Stomach (tissue), 9 donors: ENCODE data around the gene SCAMP5. TPM values are rescaled to one million over a fixed set of nuclear protein-coding genes. Genes with fewer than 3 reads are reported as not detected.

Experiments
- DNase-seq, 2 donors: peaks; one replicate each; pipeline versions ENCODE4 v3.0.0 to v3.0.0-alpha.2; 2013 to 2019
- H3K27ac ChIP-seq, 5 donors: fragments of 200-600 bp in 4 of 5; sonication (generic) in 4 of 5; one replicate each; pipeline ENCODE4 v1.5.1; 2013 to 2019; ENCODE audit warnings: mild to moderate bottlenecking in 1 of 5, moderate library complexity in 1 of 5
- H3K27me3 ChIP-seq, 3 donors: fragments of 200-600 bp; sonication (generic); one replicate each; pipeline ENCODE4 v1.5.1; 2017 to 2019; ENCODE audit warnings: mixed run types in 1 of 3
- H3K36me3 ChIP-seq, 4 donors: fragments of 200-600 bp; sonication (generic); 1 replicate in 3 of 4; 2 replicates in 1 of 4; pipeline ENCODE4 v1.5.1; 2016 to 2019
- H3K4me1 ChIP-seq, 4 donors: fragments of 200-600 bp; sonication (generic); one replicate each; pipeline ENCODE4 v1.5.1; 2016 to 2019
- H3K4me3 ChIP-seq, 4 donors: fragments of 200-600 bp; sonication (generic) in 3 of 4; one replicate each; pipeline ENCODE4 v1.5.1; 2016 to 2019; ENCODE audit warnings: mild to moderate bottlenecking in 1 of 4
- H3K9me3 ChIP-seq, 4 donors: fragments of 200-600 bp; sonication (generic); one replicate each; pipeline ENCODE4 v1.5.1; 2016 to 2019
- CTCF ChIP-seq, 7 experiments: fragments of 450-650 bp in 4 of 7; fragments of 200-600 bp in 3 of 7; sonication (generic) in 3 of 7; IDR thresholded peaks; one replicate each; pipeline ENCODE4 v1.5.1; 2016 to 2019; ENCODE audit warnings: antibody characterized with exemption in 7 of 7, control low read depth in 2 of 7, mild to moderate bottlenecking in 1 of 7
- EP300 ChIP-seq: sonication (generic); formaldehyde crosslinking; IDR thresholded peaks from one replicate; pipeline ENCODE4 v1.6.1; 2017; ENCODE audit warnings: antibody characterized with exemption
- POLR2A ChIP-seq, 4 donors: fragments of 450-650 bp; IDR thresholded peaks; one replicate each; pipeline ENCODE4 v1.6.1; 2016; ENCODE audit warnings: antibody characterized with exemption in 4 of 4, control low read depth in 2 of 4, mild to moderate bottlenecking in 1 of 4, moderate library complexity in 1 of 4
- POLR2AphosphoS5 ChIP-seq, 3 donors: sonication (generic); formaldehyde crosslinking; IDR thresholded peaks; one replicate each; pipeline ENCODE4 v1.6.1; 2016; ENCODE audit warnings: antibody characterized with exemption in 3 of 3
- WGBS, 5 donors: extraction: QIAGEN DNeasy Blood & Tissue Kit in 3 of 5; methylation state at CpG; one replicate each; pipeline versions ENCODE4 v1.1.5 to v1.1.7; 2013 to 2018; 5-methylcytosine and 5-hydroxymethylcytosine counted together
- intact Hi-C: fragments of 100-400 bp; cut with DNase I; formaldehyde crosslinking; loops from one replicate; pipeline ENCODE4 v1.15.1; 2023; ENCODE audit warnings: low total_unique reads
- polyA plus RNA-seq, 3 donors: library from polyadenylated mRNA; stranded (reverse); fragments of 200-250 nt; gene quantifications; one replicate each; pipeline ENCODE4 v1.2.3, GENCODE V29; 2013
- total RNA-seq, 5 donors: library from RNA; depleted of rRNA; stranded (reverse); fragments of >200 nt; gene quantifications; one replicate each; pipeline versions ENCODE4 v1.1.0 to v1.2.3, GENCODE V29; 2014 to 2016
- donor health status: healthy with polysubstance abuse.
- donor health status: Bipolar disorder and iron deficiency.
- donor health status: healthy.

Gene SCAMP5
- total and polyA plus RNA-seq, 8 donors, result 1.8 to 70.1 (median 12.5) TPM

GRCh38 chr15:75023872-75024636 lies 28.7 kb downstream of the SCAMP5 start:
- Histone ChIP-seq H3K36me3 (peaks cover 0 to 9% (median 4%) of the 10 kb centered on the region in 4 donors), H3K27ac (peak overlapping the region; percentile 81 to 93 (median 91)), H3K4me3 (peak overlapping the region; percentile 74 to 94 (median 81)), H3K27me3 (no peaks in the 10 kb centered on the region), H3K4me1 (peaks cover 11 to 30% (median 22%) of the 10 kb centered on the region in 4 donors), H3K9me3 (no peaks in the 10 kb centered on the region)
- intact Hi-C loops, result no loop called here
- peak in 1 of 2 donors; percentile 62 for DNase-seq
- 9 to 11% (median 10%) methylated on average over 12 of the region's 12 CpGs for WGBS, 5 donors
- no peak for TF ChIP-seq POLR2AphosphoS5 (IDR thresholded peaks at IDR 0.05)
- no peak for TF ChIP-seq POLR2A (IDR thresholded peaks at IDR 0.05)

GRCh38 chr15:75025107-75025506 lies 29.7 kb downstream of the SCAMP5 start:
- no peak for DNase-seq
- Histone ChIP-seq H3K9me3 (no peaks in the 10 kb centered on the region), H3K4me1 (peaks cover 19 to 41% (median 32%) of the 10 kb centered on the region in 4 donors), H3K36me3 (peaks cover 0 to 4% (median under 1%) of the 10 kb centered on the region in 4 donors), H3K27ac (no peak overlapping the region), H3K27me3 (no peaks in the 10 kb centered on the region), H3K4me3 (no peak overlapping the region)
- intact Hi-C loops, result loop anchor here (5.0 kb wide), 1 partner anchor 182 kb away; no protein-coding TSS in a partner anchor
- TF ChIP-seq POLR2AphosphoS5 (IDR thresholded peaks at IDR 0.05) (no peak), CTCF (IDR thresholded peaks at IDR 0.05) (no peak), EP300 (no peak)
- WGBS, 5 donors, result 53 to 72% (median 62%) methylated on average over 3 of the region's 3 CpGs

- no peak overlapping the region for H3K4me3 ChIP-seq
- peaks cover 0 to 4% (median 0%) of the 10 kb centered on the region in 4 donors for H3K36me3 ChIP-seq
- H3K27ac ChIP-seq, result no peak overlapping the region
- intact Hi-C loops, result loop anchor here (5.0 kb wide), 1 partner anchor 182 kb away; no protein-coding TSS in a partner anchor
- peaks cover 22 to 46% (median 38%) of the 10 kb centered on the region in 4 donors for H3K4me1 ChIP-seq
- H3K27me3 ChIP-seq, result no peaks in the 10 kb centered on the region
- WGBS, 5 donors, result 65 to 85% (median 71%) methylated on average over 5 of the region's 5 CpGs
- TF ChIP-seq CTCF (IDR thresholded peaks at IDR 0.05) (no peak), POLR2A (IDR thresholded peaks at IDR 0.05) (no peak), POLR2AphosphoS5 (IDR thresholded peaks at IDR 0.05) (no peak), EP300 (no peak)
- no peak for DNase-seq
- no peaks in the 10 kb centered on the region for H3K9me3 ChIP-seq
Observed at GRCh38 chr15:75025548-75026260, 30.3 kb downstream of the SCAMP5 start.

GRCh38 chr15:75027551-75027950 lies 32.2 kb downstream of the SCAMP5 start:
- no peaks in the 10 kb centered on the region for H3K9me3 ChIP-seq
- no peaks in the 10 kb centered on the region for H3K27me3 ChIP-seq
- no peak overlapping the region for H3K4me3 ChIP-seq
- H3K27ac ChIP-seq, result peak overlapping the region in 1 of 5 donors; percentile 75
- WGBS, 5 donors, result 79 to 92% (median 90%) methylated on average over 7 of the region's 7 CpGs
- intact Hi-C loops, result loop anchor here (5.0 kb wide), 1 partner anchor 180 kb away; no protein-coding TSS in a partner anchor
- H3K36me3 ChIP-seq, result peaks cover 0 to 15% (median 0%) of the 10 kb centered on the region in 4 donors
- peaks cover 22 to 56% (median 46%) of the 10 kb centered on the region in 4 donors for H3K4me1 ChIP-seq
- TF ChIP-seq POLR2AphosphoS5 (IDR thresholded peaks at IDR 0.05) (no peak), EP300 (no peak), CTCF (IDR thresholded peaks at IDR 0.05) (no peak), POLR2A (IDR thresholded peaks at IDR 0.05) (no peak)
- DNase-seq, result peak in 1 of 2 donors; percentile 28
